H1 (cell line): ENCODE measurements around the gene TRAPPC3. TPM values are rescaled to one million over a fixed set of nuclear protein-coding genes. Genes with fewer than 3 reads are reported as not detected.

ENCODE experiments used
- CTCF ChIA-PET: fragments of 300-600 bp; sonication (Branson Sonifier 250); formaldehyde crosslinking; loops from one replicate; lab custom pipeline; 2021; ENCODE audit not compliant: partially characterized antibody; lab: Charles Lee
- POLR2A ChIA-PET: fragments of 300-600 bp; sonication (Branson Sonifier 250); formaldehyde crosslinking; loops from one replicate; lab custom pipeline; 2021; ENCODE audit warnings: inconsistent platforms; ENCODE audit not compliant: partially characterized antibody; lab: Charles Lee
- DNase-seq, 2 experiments: peaks; one replicate each; pipeline versions ENCODE4 v3.0.0 to v3.0.0-alpha.2; 2010 to 2022; ENCODE audit warnings: low spot score in 2 of 2, low read depth in 1 of 2, mixed read lengths in 1 of 2
- FAIRE-seq: peaks from 2 replicates; lab custom pipeline; 2011; peaks lifted over from hg19 to GRCh38; lab: Jason Lieb, UNC
- H2AFZ ChIP-seq: 2 replicates; pipeline ENCODE4 v1.8.1; 2012; ENCODE audit warnings: low read length, inconsistent platforms
- H2AK5ac ChIP-seq: 2 replicates; pipeline ENCODE4 v1.6.1; 2013; ENCODE audit warnings: low read depth, low read length
- H2BK120ac ChIP-seq: replicated peaks from 2 replicates; pipeline ENCODE3; 2013; ENCODE audit warnings: low read depth, low read length, inconsistent platforms
- H2BK12ac ChIP-seq: 2 replicates; pipeline ENCODE4 v1.6.1; 2013; ENCODE audit warnings: low read depth, low read length
- H2BK15ac ChIP-seq: 2 replicates; pipeline ENCODE4 v1.6.1; 2013; ENCODE audit warnings: low read length
- H2BK20ac ChIP-seq: 2 replicates; pipeline ENCODE4 v1.6.1; 2013; ENCODE audit warnings: low read length
- H2BK5ac ChIP-seq: 2 replicates; pipeline ENCODE4 v1.6.1; 2013; ENCODE audit warnings: low read depth, low read length
- H3K14ac ChIP-seq: 2 replicates; pipeline ENCODE4 v1.6.1; 2013; ENCODE audit warnings: inconsistent platforms; ENCODE audit not compliant: insufficient read length
- H3K18ac ChIP-seq: 2 replicates; pipeline ENCODE4 v1.6.1; 2013; ENCODE audit warnings: low read length; ENCODE audit errors: extremely low read depth
- H3K23ac ChIP-seq: 2 replicates; pipeline ENCODE4 v1.6.1; 2013; ENCODE audit warnings: inconsistent platforms; ENCODE audit not compliant: insufficient read length
- H3K23me2 ChIP-seq: 2 replicates; pipeline ENCODE4 v1.6.1; 2013; ENCODE audit warnings: low read depth, low read length
- H3K27ac ChIP-seq: 2 replicates; pipeline ENCODE4 v1.6.1; 2011; ENCODE audit warnings: low read depth, low read length, inconsistent platforms
- H3K27me3 ChIP-seq, 4 experiments: replicated peaks in 1 of 4; 1 replicate in 1 of 4; 2 replicates in 3 of 4; pipeline versions ENCODE4 v1.6.1 to v1.8.1; 2011 to 2013; ENCODE audit warnings: low read length in 3 of 4, mild to moderate bottlenecking in 3 of 4, inconsistent platforms in 2 of 4, mixed read lengths in 2 of 4, moderate library complexity in 1 of 4; ENCODE audit not compliant: control insufficient read depth in 3 of 4, insufficient read depth in 3 of 4; ENCODE audit errors: extremely low read depth in 1 of 4
- H3K36me3 ChIP-seq, 4 experiments: 2 replicates each; pipeline versions ENCODE4 v1.6.1 to v1.8.1; 2011 to 2013; ENCODE audit warnings: mild to moderate bottlenecking in 4 of 4, low read length in 3 of 4, moderate library complexity in 2 of 4, control low read depth in 1 of 4, inconsistent platforms in 1 of 4; ENCODE audit not compliant: insufficient read depth in 4 of 4, control insufficient read depth in 2 of 4
- H3K4ac ChIP-seq: replicated peaks from 2 replicates; pipeline ENCODE3; 2013; ENCODE audit warnings: low read length, low read depth, mixed read lengths, inconsistent platforms; ENCODE audit not compliant: insufficient read length
- H3K4me1 ChIP-seq, 4 experiments: replicated peaks in 1 of 4; 1 replicate in 1 of 4; 2 replicates in 3 of 4; pipeline versions ENCODE4 v1.6.1 to v1.8.1; 2011 to 2013; ENCODE audit warnings: low read length in 3 of 4, inconsistent platforms in 2 of 4, mixed read lengths in 1 of 4; ENCODE audit not compliant: insufficient read depth in 4 of 4, control insufficient read depth in 3 of 4
- H3K4me2 ChIP-seq, 2 experiments: 2 replicates each; pipeline versions ENCODE4 v1.6.1 to v1.8.1; 2011 to 2013; ENCODE audit warnings: low read depth in 2 of 2, low read length in 2 of 2, control low read depth in 1 of 2, inconsistent platforms in 1 of 2, mild to moderate bottlenecking in 1 of 2; ENCODE audit not compliant: insufficient read depth in 1 of 2
- H3K4me3 ChIP-seq, 4 experiments: fragments of 200-600, 300-600 bp in 1 of 4; sonication (generic), shearing (Covaris generic), sonication (Bioruptor Twin) in 1 of 4; 2 replicates each; pipeline versions ENCODE4 v1.5.1 to v1.8.1; 2011 to 2016; ENCODE audit warnings: low read length in 4 of 4, low read depth in 3 of 4, control low read depth in 2 of 4, inconsistent platforms in 2 of 4, mild to moderate bottlenecking in 2 of 4, mixed read lengths in 1 of 4, moderate library complexity in 1 of 4; ENCODE audit not compliant: insufficient read depth in 2 of 4; ENCODE audit errors: extremely low read depth in 1 of 4
- H3K56ac ChIP-seq: replicated peaks from 2 replicates; pipeline ENCODE3; 2013; ENCODE audit warnings: low read depth, mild to moderate bottlenecking, mixed read lengths, low read length, inconsistent platforms; ENCODE audit not compliant: insufficient read length
- H3K79me1 ChIP-seq: 2 replicates; pipeline ENCODE4 v1.6.1; 2013; ENCODE audit warnings: low read depth, low read length, control low read depth
- H3K79me2 ChIP-seq, 2 experiments: 2 replicates each; pipeline versions ENCODE4 v1.6.1 to v1.8.1; 2012 to 2013; ENCODE audit warnings: low read length in 2 of 2, mild to moderate bottlenecking in 2 of 2, inconsistent platforms in 1 of 2; ENCODE audit not compliant: insufficient read depth in 2 of 2, control insufficient read depth in 1 of 2
- H3K9ac ChIP-seq, 4 experiments: replicated peaks in 1 of 4; 1 replicate in 1 of 4; 2 replicates in 3 of 4; pipeline versions ENCODE4 v1.6.1 to v1.8.1; 2011 to 2013; ENCODE audit warnings: low read depth in 3 of 4, low read length in 3 of 4, control low read depth in 2 of 4, mild to moderate bottlenecking in 2 of 4, moderate library complexity in 2 of 4, inconsistent platforms in 1 of 4; ENCODE audit errors: extremely low read depth in 1 of 4
- H3K9me3 ChIP-seq, 2 experiments: 2 replicates each; pipeline versions ENCODE4 v1.6.1 to v1.8.1; 2012 to 2013; ENCODE audit warnings: mild to moderate bottlenecking in 2 of 2, moderate library complexity in 2 of 2, control low read depth in 1 of 2, inconsistent platforms in 1 of 2, low read depth in 1 of 2, low read length in 1 of 2, mixed read lengths in 1 of 2; ENCODE audit not compliant: insufficient read depth in 2 of 2
- H4K20me1 ChIP-seq, 2 experiments: replicated peaks in 1 of 2; 2 replicates each; pipeline versions ENCODE3 to v1.8.1; 2011 to 2013; ENCODE audit warnings: inconsistent platforms in 2 of 2, low read length in 2 of 2, mild to moderate bottlenecking in 1 of 2; ENCODE audit not compliant: insufficient read depth in 2 of 2, control insufficient read depth in 1 of 2
- H4K5ac ChIP-seq: 2 replicates; pipeline ENCODE4 v1.6.1; 2013; ENCODE audit warnings: low read length, low read depth, mixed read lengths, inconsistent platforms; ENCODE audit not compliant: insufficient read length
- H4K8ac ChIP-seq: 2 replicates; pipeline ENCODE4 v1.8.0; 2013; ENCODE audit warnings: mild to moderate bottlenecking, moderate library complexity, low read length, inconsistent platforms; ENCODE audit not compliant: insufficient read depth; ENCODE audit errors: extremely low read depth
- H4K91ac ChIP-seq: replicated peaks from 2 replicates; pipeline ENCODE3; 2013; ENCODE audit warnings: low read length, mixed read lengths, inconsistent platforms; ENCODE audit not compliant: insufficient read length
- CHD1 ChIP-seq: IDR thresholded peaks from 2 replicates; pipeline ENCODE4 v1.6.1; 2012; ENCODE audit warnings: low read depth, low read length, improper control_type of control experiment
- EGR1 ChIP-seq: IDR thresholded peaks from 2 replicates; pipeline ENCODE4 v1.6.1; 2011; ENCODE audit warnings: low read depth, low read length, borderline replicate concordance
- GTF2F1 ChIP-seq: IDR thresholded peaks from 2 replicates; pipeline ENCODE4 v1.6.1; 2012; ENCODE audit warnings: low read depth, low read length, improper control_type of control experiment, borderline replicate concordance
- HDAC2 ChIP-seq, 2 experiments: fragments of 300-600 bp in 1 of 2; sonication (generic) in 1 of 2; IDR thresholded peaks; 2 replicates each; pipeline ENCODE4 v1.6.1; 2011 to 2012; ENCODE audit warnings: low read depth in 2 of 2, low read length in 2 of 2, mild to moderate bottlenecking in 2 of 2, moderate library complexity in 2 of 2, borderline replicate concordance in 1 of 2, inconsistent platforms in 1 of 2
- JUN ChIP-seq: IDR thresholded peaks from 2 replicates; pipeline ENCODE4 v1.6.1; 2011; ENCODE audit warnings: low read depth, mild to moderate bottlenecking, improper control_type of control experiment, low read length
- JUND ChIP-seq: IDR thresholded peaks from 2 replicates; pipeline ENCODE4 v1.6.1; 2011; ENCODE audit warnings: mild to moderate bottlenecking, improper control_type of control experiment, low read length
- KDM1A ChIP-seq: fragments of 200-600, 300-600 bp; sonication (generic); IDR thresholded peaks from 2 replicates; pipeline ENCODE4 v1.7.1; 2016; ENCODE audit warnings: mild to moderate bottlenecking, low read length, borderline replicate concordance
- RAD21 ChIP-seq, 2 experiments: IDR thresholded peaks in 1 of 2; conservative IDR thresholded peaks in 1 of 2; 2 replicates each; pipeline ENCODE4 v1.6.1; 2011; ENCODE audit warnings: low read depth in 2 of 2, low read length in 2 of 2, improper control_type of control experiment in 1 of 2, inconsistent platforms in 1 of 2, mild to moderate bottlenecking in 1 of 2, moderate library complexity in 1 of 2
- RNF2 ChIP-seq: fragments of 200-900, 300-1000 bp; sonication (generic); IDR thresholded peaks from 2 replicates; pipeline ENCODE4 v1.7.1; 2016; ENCODE audit warnings: borderline replicate concordance, low read depth, mild to moderate bottlenecking, antibody characterized with exemption, low read length; ENCODE audit not compliant: poor library complexity, severe bottlenecking; ENCODE audit errors: missing control alignments
- SIX5 ChIP-seq: IDR thresholded peaks from 2 replicates; pipeline ENCODE4 v1.6.1; 2011; ENCODE audit warnings: mild to moderate bottlenecking, low read depth, low read length
- SP1 ChIP-seq: IDR thresholded peaks from 2 replicates; pipeline ENCODE4 v1.6.1; 2011; ENCODE audit warnings: low read depth, low read length
- SP2 ChIP-seq: IDR thresholded peaks from 2 replicates; pipeline ENCODE4 v1.6.1; 2012; ENCODE audit warnings: mild to moderate bottlenecking, low read length, inconsistent platforms
- SRF ChIP-seq: IDR thresholded peaks from 2 replicates; pipeline ENCODE4 v1.6.1; 2011; ENCODE audit warnings: mild to moderate bottlenecking, low read depth, low read length, moderate library complexity
- TBP ChIP-seq: IDR thresholded peaks from 2 replicates; pipeline ENCODE4 v1.6.1; 2011; ENCODE audit warnings: low read depth, low read length, improper control_type of control experiment
- TCF12 ChIP-seq: IDR thresholded peaks from 2 replicates; pipeline ENCODE4 v1.6.1; 2011; ENCODE audit warnings: low read depth, mild to moderate bottlenecking, low read length
- polyA plus RNA-seq, 7 experiments: library from polyadenylated mRNA; depleted of rRNA in 3 of 7; stranded (reverse) in 5 of 7; unstranded in 2 of 7; fragments of >200 nt in 5 of 7; fragments of 200-250 nt in 2 of 7; gene quantifications; 1 replicate in 5 of 7; 2 replicates in 1 of 7; 4 replicates in 1 of 7; pipeline versions ENCODE4 v1.2.1 to v1.2.3, GENCODE V29; 2011 to 2013; ENCODE audit warnings: missing spikeins in 2 of 7, mixed read lengths in 2 of 7
- total RNA-seq: library from RNA; stranded (reverse); fragmentation: NEBNext Ultra II Directional; extraction: Animal tissue kit (Norgen Biotek cat#: 25700); gene quantifications from 2 replicates; pipeline ENCODE4 v1.2.1, GENCODE V29; 2021

The TRAPPC3 gene
- total and polyA plus RNA-seq, 2 of the 8 experiments (the other 6 are each of a cell fraction or from before 2014, with no cell fraction given): 47.8 to 51.0 TPM

- no peak overlapping the region for H3K18ac ChIP-seq
- H2BK12ac ChIP-seq: no peak overlapping the region
- no peak for DNase-seq
- H2AFZ ChIP-seq: no peak overlapping the region
- H2BK20ac ChIP-seq: no peak overlapping the region
- peaks cover 0 to 2% of the 10 kb centered on the region in 2 experiments for H4K20me1 ChIP-seq
- no peak overlapping the region for H4K5ac ChIP-seq
- CTCF ChIA-PET: interaction anchor here (0.9 to 20.9 kb wide), 13 partner anchors 10 to 245 kb away, joined by 3 to 738 read pairs (median 8); partner anchors contain the start of genes ADPRS, THRAP3 and TRAPPC3
- no peak overlapping the region for H3K27ac ChIP-seq
- H3K4me2 ChIP-seq: no peak overlapping the region
- no peak overlapping the region for H2BK15ac ChIP-seq
- no peak overlapping the region for H2BK120ac ChIP-seq
- peaks cover 0 to 3% (median 0%) of the 10 kb centered on the region in 4 experiments; a peak in 4 of 8 replicates for H3K36me3 ChIP-seq
- no peak overlapping the region for H2AK5ac ChIP-seq
- no peak overlapping the region for H3K9ac ChIP-seq
- H3K4me1 ChIP-seq: peaks cover 0 to 2% (median 0%) of the 10 kb centered on the region in 4 experiments; a peak in 2 of 7 replicates
- no peak overlapping the region for H4K8ac ChIP-seq
- no peak overlapping the region for H3K23ac ChIP-seq
- H3K56ac ChIP-seq: no peak overlapping the region
- H3K23me2 ChIP-seq: no peaks in the 10 kb centered on the region
- FAIRE-seq: no peak
- no peaks in the 10 kb centered on the region for H3K79me1 ChIP-seq
- H3K4ac ChIP-seq: no peak overlapping the region
- H3K27me3 ChIP-seq: no peaks in the 10 kb centered on the region
- H4K91ac ChIP-seq: no peak overlapping the region
- POLR2A ChIA-PET: interaction anchor here (1.3 to 9.3 kb wide), 3 partner anchors 8 to 36 kb away, joined by 6 to 61 read pairs (median 7); partner anchors contain the start of gene TRAPPC3
- H2BK5ac ChIP-seq: no peak overlapping the region
- H3K4me3 ChIP-seq: no peak overlapping the region
- no peaks in the 10 kb centered on the region for H3K79me2 ChIP-seq
- H3K14ac ChIP-seq: no peak overlapping the region
- H3K9me3 ChIP-seq: no peaks in the 10 kb centered on the region
- TF ChIP-seq EGR1: no peak
- TF ChIP-seq SP2: no peak
- TF ChIP-seq RAD21 (IDR thresholded peaks at IDR 0.05 in 1 of 2, conservative IDR thresholded peaks at IDR 0.05 in 1 of 2; ENCODE audit: low read depth in 2 of 2, low read length in 2 of 2): no peak
- no peak for TF ChIP-seq JUN
- TF ChIP-seq KDM1A: no peak
- TF ChIP-seq GTF2F1: no peak
- TF ChIP-seq TBP: no peak
- TF ChIP-seq SRF: no peak
- no peak for TF ChIP-seq JUND
- TF ChIP-seq SP1: no peak
- no peak for TF ChIP-seq SIX5
- TF ChIP-seq HDAC2 (IDR thresholded peaks at IDR 0.05; ENCODE audit: borderline replicate concordance in 1 of 2, low read depth in 2 of 2, low read length in 2 of 2): no peak
- no peak for TF ChIP-seq RNF2
- TF ChIP-seq CHD1: no peak
- no peak for TF ChIP-seq TCF12
These were observed 13.5 kb downstream of the TRAPPC3 start for GRCh38 chr1:36135796-36136195.
